ENCODE data around the gene HCRTR1.
A peak's percentile ranks its signal among the peaks of the same experiment; 100 is the strongest.

The HCRTR1 gene

DNA sequence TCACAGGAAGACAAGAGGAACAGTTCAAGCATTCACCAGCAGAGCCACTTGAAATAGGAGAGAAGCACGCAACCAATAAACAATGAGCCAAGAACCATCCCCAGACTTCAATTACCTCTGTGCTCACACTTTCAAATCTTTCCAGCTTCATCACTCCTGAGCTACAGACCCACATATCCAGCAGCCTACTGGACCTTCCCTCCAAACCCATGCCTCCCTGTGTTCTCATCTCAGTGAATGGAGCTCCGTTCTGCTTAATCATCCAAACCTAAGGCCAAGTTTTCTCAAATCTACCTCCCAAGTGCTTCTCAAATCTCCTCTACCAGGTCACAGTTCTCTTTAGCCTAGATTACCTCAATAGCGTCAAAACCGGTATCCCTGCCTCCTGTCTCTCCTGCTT is 23.5 kb downstream of the HCRTR1 start:
- peak overlapping the region; percentile 68 for H3K4me2 ChIP-seq (ENCODE audit: low read depth, low read length, poor library complexity, severe bottlenecking)
- peak overlapping the region; percentile 6 for H3K9ac ChIP-seq (ENCODE audit: low read depth, low read length, poor library complexity, severe bottlenecking)
- H3K9me2 ChIP-seq (replicated peaks; ENCODE audit: low read depth, low read length): no peaks in the 10 kb centered on the region
- TF ChIP-seq EZH2phosphoT487 (IDR thresholded peaks at IDR 0.05; ENCODE audit: borderline replicate concordance): no peak
- TF ChIP-seq, protein P1, sequence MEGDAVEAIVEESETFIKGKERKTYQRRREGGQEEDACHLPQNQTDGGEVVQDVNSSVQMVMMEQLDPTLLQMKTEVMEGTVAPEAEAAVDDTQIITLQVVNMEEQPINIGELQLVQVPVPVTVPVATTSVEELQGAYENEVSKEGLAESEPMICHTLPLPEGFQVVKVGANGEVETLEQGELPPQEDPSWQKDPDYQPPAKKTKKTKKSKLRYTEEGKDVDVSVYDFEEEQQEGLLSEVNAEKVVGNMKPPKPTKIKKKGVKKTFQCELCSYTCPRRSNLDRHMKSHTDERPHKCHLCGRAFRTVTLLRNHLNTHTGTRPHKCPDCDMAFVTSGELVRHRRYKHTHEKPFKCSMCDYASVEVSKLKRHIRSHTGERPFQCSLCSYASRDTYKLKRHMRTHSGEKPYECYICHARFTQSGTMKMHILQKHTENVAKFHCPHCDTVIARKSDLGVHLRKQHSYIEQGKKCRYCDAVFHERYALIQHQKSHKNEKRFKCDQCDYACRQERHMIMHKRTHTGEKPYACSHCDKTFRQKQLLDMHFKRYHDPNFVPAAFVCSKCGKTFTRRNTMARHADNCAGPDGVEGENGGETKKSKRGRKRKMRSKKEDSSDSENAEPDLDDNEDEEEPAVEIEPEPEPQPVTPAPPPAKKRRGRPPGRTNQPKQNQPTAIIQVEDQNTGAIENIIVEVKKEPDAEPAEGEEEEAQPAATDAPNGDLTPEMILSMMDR (conservative IDR thresholded peaks at IDR 0.05; ENCODE audit: low read length): no peak
- no peak overlapping the region for H3K4me3 ChIP-seq (ENCODE audit: low read length, poor library complexity, severe bottlenecking)
- H3K9me3 ChIP-seq (ENCODE audit: insufficient read depth, low read depth, low read length): no peaks in the 10 kb centered on the region
- peaks cover 76% of the 10 kb centered on the region for H3K79me2 ChIP-seq (ENCODE audit: insufficient read depth, low read length)
- no peak overlapping the region for H2AFZ ChIP-seq (ENCODE audit: low read length)
- no peaks in the 10 kb centered on the region for H3K36me3 ChIP-seq (ENCODE audit: insufficient read depth, low read length)
- peaks cover 8% of the 10 kb centered on the region for H4K20me1 ChIP-seq (ENCODE audit: insufficient read depth, low read length, poor library complexity, severe bottlenecking)
- peaks cover 68% of the 10 kb centered on the region for H3K4me1 ChIP-seq (ENCODE audit: insufficient read depth, low read length, poor library complexity, severe bottlenecking)
- H3F3A ChIP-seq (ENCODE audit: low read depth): no peaks in the 10 kb centered on the region
- H3K27me3 ChIP-seq (ENCODE audit: insufficient read depth, low read length, poor library complexity, severe bottlenecking): peaks cover 5% of the 10 kb centered on the region

DNA sequence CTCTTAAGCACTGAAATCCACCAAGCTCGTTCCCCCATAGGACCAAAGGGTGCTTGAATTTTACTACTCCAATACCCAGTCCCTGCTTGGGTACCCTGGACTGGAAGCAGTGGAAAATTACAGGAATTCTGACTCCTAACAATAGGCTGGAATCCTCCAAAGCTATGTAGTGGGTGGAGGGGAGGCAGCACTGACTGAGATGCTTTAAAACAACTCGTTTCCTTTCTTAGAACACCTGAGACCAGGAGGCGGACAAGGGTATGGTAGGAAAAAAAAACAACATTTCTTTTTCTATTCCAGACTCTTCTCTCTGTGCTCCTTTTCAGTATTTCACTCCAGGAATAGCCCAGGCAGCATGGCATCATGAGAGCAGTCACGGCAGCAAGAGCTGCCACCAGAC is 24.9 kb downstream of the HCRTR1 start:
- no peaks in the 10 kb centered on the region for H3K9me3 ChIP-seq (ENCODE audit: insufficient read depth, low read depth, low read length)
- peaks cover 64% of the 10 kb centered on the region for H3K4me1 ChIP-seq (ENCODE audit: insufficient read depth, low read length, poor library complexity, severe bottlenecking)
- no peak overlapping the region for H3K9ac ChIP-seq (ENCODE audit: low read depth, low read length, poor library complexity, severe bottlenecking)
- peaks cover 5% of the 10 kb centered on the region for H3K27me3 ChIP-seq (ENCODE audit: insufficient read depth, low read length, poor library complexity, severe bottlenecking)
- H3K4me2 ChIP-seq (ENCODE audit: low read depth, low read length, poor library complexity, severe bottlenecking): peak overlapping the region; percentile 98
- no peaks in the 10 kb centered on the region for H3K36me3 ChIP-seq (ENCODE audit: insufficient read depth, low read length)
- peaks cover 3% of the 10 kb centered on the region for H4K20me1 ChIP-seq (ENCODE audit: insufficient read depth, low read length, poor library complexity, severe bottlenecking)
- H2AFZ ChIP-seq (ENCODE audit: low read length): no peak overlapping the region
- no peaks in the 10 kb centered on the region for H3K9me2 ChIP-seq (replicated peaks; ENCODE audit: low read depth, low read length)
- peaks cover 65% of the 10 kb centered on the region for H3K79me2 ChIP-seq (ENCODE audit: insufficient read depth, low read length)
- H3K4me3 ChIP-seq (ENCODE audit: low read length, poor library complexity, severe bottlenecking): no peak overlapping the region
- H3F3A ChIP-seq (ENCODE audit: low read depth): no peaks in the 10 kb centered on the region
- TF ChIP-seq EZH2phosphoT487 (IDR thresholded peaks at IDR 0.05; ENCODE audit: borderline replicate concordance): no peak
- TF ChIP-seq, protein P1 (conservative IDR thresholded peaks at IDR 0.05; ENCODE audit: low read length): no peak

DNA sequence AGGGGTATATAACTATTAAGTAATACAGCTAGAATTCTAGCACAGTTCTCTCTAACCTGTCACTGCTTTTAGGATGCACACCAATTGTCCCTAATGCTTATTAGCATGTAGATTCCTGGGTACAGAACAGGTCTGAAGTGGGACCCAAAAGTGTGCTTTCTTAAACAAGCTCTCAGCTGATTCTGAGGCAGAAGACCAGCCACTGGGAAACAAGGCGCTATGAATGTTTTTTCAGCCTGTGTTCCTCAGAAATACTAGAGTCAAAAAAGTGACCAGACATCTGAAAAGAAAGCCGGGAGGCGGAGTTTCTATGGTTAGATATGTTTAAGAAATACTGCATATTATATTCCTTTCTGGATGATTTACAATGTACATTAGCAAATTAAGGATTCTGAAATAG is 25.4 kb downstream of the HCRTR1 start:
- Histone ChIP-seq H3K79me2 (ENCODE audit: insufficient read depth, low read length) (peaks cover 59% of the 10 kb centered on the region), H3F3A (ENCODE audit: low read depth) (no peaks in the 10 kb centered on the region), H3K4me2 (ENCODE audit: low read depth, low read length, poor library complexity, severe bottlenecking) (peak overlapping the region; percentile 98), H3K27me3 (ENCODE audit: insufficient read depth, low read length, poor library complexity, severe bottlenecking) (peaks cover 5% of the 10 kb centered on the region), H3K9me3 (ENCODE audit: insufficient read depth, low read depth, low read length) (no peaks in the 10 kb centered on the region), H3K9me2 (replicated peaks; ENCODE audit: low read depth, low read length) (no peaks in the 10 kb centered on the region), H3K36me3 (ENCODE audit: insufficient read depth, low read length) (no peaks in the 10 kb centered on the region), H4K20me1 (ENCODE audit: insufficient read depth, low read length, poor library complexity, severe bottlenecking) (peaks cover 3% of the 10 kb centered on the region), H2AFZ (ENCODE audit: low read length) (no peak overlapping the region), H3K9ac (ENCODE audit: low read depth, low read length, poor library complexity, severe bottlenecking) (peak overlapping the region; percentile 93), H3K4me3 (ENCODE audit: low read length, poor library complexity, severe bottlenecking) (peak overlapping the region; percentile 95), H3K4me1 (ENCODE audit: insufficient read depth, low read length, poor library complexity, severe bottlenecking) (peaks cover 59% of the 10 kb centered on the region)
- TF ChIP-seq, protein P1 (conservative IDR thresholded peaks at IDR 0.05; ENCODE audit: low read length): no peak
